Activated CD8-positive, alpha-beta memory T cell treated with anti-CD3 and anti-CD28 coated beads, Interleukin-2, amount 10 ng/mL, durations not matched to agents 7 days and 5 days (primary cell): ENCODE results near the gene ZNF76. TPM values are rescaled to one million over a fixed set of nuclear protein-coding genes. Genes with fewer than 3 reads are reported as not detected.
A peak's percentile ranks its signal among the peaks of the same experiment; 100 is the strongest.
"Not testable (repeated sequence)": the region's sequence is repeated elsewhere in the genome, so short reads cannot be mapped to it uniquely, and the experiment has no call there.

Experiments
- ATAC-seq: fragments of 150-1000 bp; cut with Tn5 transposase; one replicate; pipeline ENCODE4 v1.10.0; 2021; ENCODE audit warnings: moderate library complexity
- CTCF ChIA-PET: fragments of 350-600 bp; sonication (Branson Sonifier 250); formaldehyde crosslinking; loops from one replicate; lab custom pipeline; 2021; ENCODE audit warnings: antibody characterized with exemption; lab: Charles Lee
- DNase-seq: peaks from one replicate; pipeline ENCODE4 v3.0.0-alpha.2; 2020
- H3K27ac Mint-ChIP-seq: one replicate; pipeline ENCODE4 v1.8.0; 2021; ENCODE audit warnings: mild to moderate bottlenecking, mixed read lengths
- H3K27me3 Mint-ChIP-seq: one replicate; pipeline ENCODE4 v1.8.0; 2021; ENCODE audit warnings: mixed read lengths
- H3K36me3 Mint-ChIP-seq: one replicate; pipeline ENCODE4 v1.8.0; 2021; ENCODE audit warnings: mild to moderate bottlenecking, mixed read lengths
- H3K4me1 Mint-ChIP-seq: one replicate; pipeline ENCODE4 v1.8.0; 2021; ENCODE audit warnings: mixed read lengths
- H3K4me3 Mint-ChIP-seq: one replicate; pipeline ENCODE4 v1.8.0; 2021; ENCODE audit warnings: mild to moderate bottlenecking, moderate library complexity, mixed read lengths
- H3K9me3 Mint-ChIP-seq: one replicate; pipeline ENCODE4 v1.8.0; 2022; ENCODE audit warnings: low read depth, mixed read lengths
- total RNA-seq, 2 experiments: library from RNA; stranded (reverse); gene quantifications; one replicate each; pipeline ENCODE4 v1.2.3, GENCODE V29; 2021

Gene ZNF76
- total RNA-seq, 2 experiments from 2014 or later: 55.0 to 61.8 TPM

GRCh38 chr6:35297601-35298481, 38.3 kb downstream of the ZNF76 start, which contains the start of gene DEF6:
Gene DEF6 (plus strand): TSS chr6:35297818. CDS start chr6:35297857, 39 bp downstream.
- CTCF ChIA-PET: interaction anchor here (0.7 to 10.4 kb wide), 19 partner anchors 7 to 438 kb away, joined by 3 to 249 read pairs (median 10); partner anchors contain the start of genes ARMC12, FANCE, PPARD and RPL10A
- DNase-seq (peak; percentile 96), ATAC-seq (peak; percentile 86)
- peak within 1 kb of the TSS; percentile 91 for H3K4me3 Mint-ChIP-seq
- H3K27me3 Mint-ChIP-seq: no peaks in the 10 kb centered on the region
- H3K36me3 Mint-ChIP-seq: peaks cover 24% of the 10 kb centered on the region
- H3K27ac Mint-ChIP-seq: peak within 1 kb of the TSS; percentile 92
- no peaks in the 10 kb centered on the region for H3K9me3 Mint-ChIP-seq
- H3K4me1 Mint-ChIP-seq: peaks cover 54% of the 10 kb centered on the region

GRCh38 chr6:35298625-35299140, 39.1 kb downstream of the ZNF76 start:
- Mint-ChIP-seq H3K27me3 (no peaks in the 10 kb centered on the region), H3K36me3 (peaks cover 29% of the 10 kb centered on the region), H3K4me3 (peak overlapping the region; percentile 91), H3K27ac (peak overlapping the region; percentile 92), H3K9me3 (no peaks in the 10 kb centered on the region), H3K4me1 (peaks cover 61% of the 10 kb centered on the region)
- CTCF ChIA-PET: interaction anchor here (1.1 to 10.4 kb wide), 11 partner anchors 11 to 173 kb away, joined by 3 to 249 read pairs (median 30); partner anchors contain the start of genes FANCE, PPARD and RPL10A
- DNase-seq (peak; percentile 55), ATAC-seq (no peak)

- DNase-seq (peak; percentile 68), ATAC-seq (no peak)
- peak overlapping the region; percentile 91 for H3K4me3 Mint-ChIP-seq
- CTCF ChIA-PET: interaction anchor here (1.1 to 10.4 kb wide), 7 partner anchors 10 to 172 kb away, joined by 3 to 249 read pairs (median 33); partner anchors contain the start of genes PPARD and RPL10A
- no peaks in the 10 kb centered on the region for H3K9me3 Mint-ChIP-seq
- no peaks in the 10 kb centered on the region for H3K27me3 Mint-ChIP-seq
- H3K4me1 Mint-ChIP-seq: peaks cover 66% of the 10 kb centered on the region
- peak overlapping the region; percentile 92 for H3K27ac Mint-ChIP-seq
- H3K36me3 Mint-ChIP-seq: peaks cover 33% of the 10 kb centered on the region
These were observed 40.1 kb downstream of the ZNF76 start for GRCh38 chr6:35299674-35300073.

GRCh38 chr6:35300848-35301247, 41.3 kb downstream of the ZNF76 start:
- peak; percentile 64 for DNase-seq
- Mint-ChIP-seq H3K27me3 (no peaks in the 10 kb centered on the region), H3K4me3 (peak overlapping the region; percentile 91), H3K27ac (peak overlapping the region; percentile 92), H3K4me1 (peaks cover 68% of the 10 kb centered on the region), H3K36me3 (peaks cover 32% of the 10 kb centered on the region), H3K9me3 (no peaks in the 10 kb centered on the region)
- CTCF ChIA-PET: interaction anchor here (1.0 to 10.4 kb wide), 6 partner anchors 9 to 436 kb away, joined by 3 to 249 read pairs (median 6); partner anchors contain the start of genes ARMC12 and PPARD
- ATAC-seq: no peak

GRCh38 chr6:35302604-35303241, 43.2 kb downstream of the ZNF76 start:
- peak; percentile 88 for ATAC-seq
- Mint-ChIP-seq H3K4me3 (peak overlapping the region; percentile 78), H3K9me3 (no peaks in the 10 kb centered on the region), H3K27ac (peak overlapping the region; percentile 92), H3K4me1 (peaks cover 70% of the 10 kb centered on the region), H3K27me3 (no peaks in the 10 kb centered on the region), H3K36me3 (peaks cover 39% of the 10 kb centered on the region)
- DNase-seq: peak; percentile 96
- CTCF ChIA-PET: interaction anchor here (0.6 to 2.0 kb wide), 7 partner anchors 9 to 149 kb away, joined by 3 to 9 read pairs (median 5); partner anchors contain the start of genes FANCE and PPARD

GRCh38 chr6:35304299-35304698, 44.8 kb downstream of the ZNF76 start:
- CTCF ChIA-PET: interaction anchor here (1.8 to 2.4 kb wide), 3 partner anchors 22 to 147 kb away, joined by 6 to 9 read pairs (median 6); partner anchors contain the start of gene FANCE
- Mint-ChIP-seq H3K4me3 (peak overlapping the region; percentile 78), H3K4me1 (peaks cover 73% of the 10 kb centered on the region), H3K27ac (peak overlapping the region; percentile 92), H3K9me3 (no peaks in the 10 kb centered on the region), H3K27me3 (no peaks in the 10 kb centered on the region), H3K36me3 (peaks cover 43% of the 10 kb centered on the region)
- ATAC-seq (no peak), DNase-seq (no peak)

- CTCF ChIA-PET: interaction anchor here (0.6 to 2.4 kb wide), 6 partner anchors 8 to 1040 kb away, joined by 3 to 6 read pairs (median 3); partner anchors contain the start of gene DEF6
- no peak overlapping the region for H3K4me3 Mint-ChIP-seq
- no peaks in the 10 kb centered on the region for H3K27me3 Mint-ChIP-seq
- no peak overlapping the region for H3K27ac Mint-ChIP-seq
- ATAC-seq (no peak), DNase-seq (no peak)
- no peaks in the 10 kb centered on the region for H3K9me3 Mint-ChIP-seq
- peaks cover 74% of the 10 kb centered on the region for H3K4me1 Mint-ChIP-seq
- H3K36me3 Mint-ChIP-seq: peaks cover 44% of the 10 kb centered on the region
These were observed 45.6 kb downstream of the ZNF76 start for GRCh38 chr6:35305117-35305516.

- Mint-ChIP-seq H3K4me1 (peaks cover 74% of the 10 kb centered on the region), H3K27ac (peak overlapping the region; percentile 55), H3K36me3 (peaks cover 48% of the 10 kb centered on the region)
- H3K27me3 Mint-ChIP-seq, ATAC-seq, H3K9me3 Mint-ChIP-seq, CTCF ChIA-PET, H3K4me3 Mint-ChIP-seq, DNase-seq: not testable (repeated sequence)
These were observed 47.6 kb downstream of the ZNF76 start for GRCh38 chr6:35307138-35307537.

- H3K9me3 Mint-ChIP-seq, DNase-seq, H3K4me3 Mint-ChIP-seq, H3K27me3 Mint-ChIP-seq, ATAC-seq: not testable (repeated sequence)
- H3K27ac Mint-ChIP-seq: peak overlapping the region; percentile 80
- peaks cover 72% of the 10 kb centered on the region for H3K4me1 Mint-ChIP-seq
- CTCF ChIA-PET: interaction anchor here (1.1 to 5.3 kb wide), 4 partner anchors 10 to 33 kb away, joined by 3 to 69 read pairs (median 6); partner anchors contain the start of genes DEF6 and PPARD
- peaks cover 53% of the 10 kb centered on the region for H3K36me3 Mint-ChIP-seq
These were observed 49.0 kb downstream of the ZNF76 start for GRCh38 chr6:35308543-35308942.

- Mint-ChIP-seq H3K4me3 (peak overlapping the region; percentile 62), H3K4me1 (peaks cover 70% of the 10 kb centered on the region), H3K36me3 (peaks cover 55% of the 10 kb centered on the region), H3K9me3 (no peaks in the 10 kb centered on the region), H3K27ac (peak overlapping the region; percentile 97), H3K27me3 (no peaks in the 10 kb centered on the region)
- ATAC-seq (no peak), DNase-seq (no peak)
- CTCF ChIA-PET: interaction anchor here (0.6 to 5.3 kb wide), 7 partner anchors 11 to 353 kb away, joined by 3 to 69 read pairs (median 5); partner anchors contain the start of genes DEF6 and PPARD
These were observed 50.2 kb downstream of the ZNF76 start for GRCh38 chr6:35309611-35310264.

- Mint-ChIP-seq H3K9me3 (no peaks in the 10 kb centered on the region), H3K4me3 (peak overlapping the region; percentile 62), H3K36me3 (peaks cover 60% of the 10 kb centered on the region), H3K27me3 (no peaks in the 10 kb centered on the region), H3K27ac (peak overlapping the region; percentile 97), H3K4me1 (peaks cover 74% of the 10 kb centered on the region)
- ATAC-seq: peak; percentile 32
- CTCF ChIA-PET: interaction anchor here (0.6 to 5.3 kb wide), 6 partner anchors 7 to 352 kb away, joined by 4 to 69 read pairs (median 7); partner anchors contain the start of gene DEF6
- no peak for DNase-seq
These were observed 50.8 kb downstream of the ZNF76 start for GRCh38 chr6:35310265-35310831.
